Transverse colon (tissue), 4 donors: ENCODE data around the gene SOHLH1. TPM values are rescaled to one million over a fixed set of nuclear protein-coding genes. Genes with fewer than 3 reads are reported as not detected.

ENCODE experiments used
- DNase-seq: peaks from one replicate; pipeline ENCODE4 v3.0.0-alpha.2; 2019
- H3K27ac ChIP-seq, 4 donors: fragments of 200-600 bp; sonication (generic); 2 replicates each; pipeline ENCODE4 v1.5.1; 2016 to 2018; ENCODE audit warnings: inconsistent platforms in 4 of 4
- H3K27me3 ChIP-seq: fragments of 200-600 bp; sonication (generic); 2 replicates; pipeline ENCODE4 v1.5.1; 2017; ENCODE audit warnings: inconsistent platforms
- H3K36me3 ChIP-seq, 4 donors: fragments of 200-600 bp; sonication (generic); 2 replicates each; pipeline ENCODE4 v1.5.1; 2017 to 2019; ENCODE audit warnings: inconsistent platforms in 4 of 4
- H3K4me1 ChIP-seq, 4 donors: fragments of 200-600 bp; sonication (generic); 2 replicates each; pipeline ENCODE4 v1.5.1; 2017 to 2020; ENCODE audit warnings: inconsistent platforms in 4 of 4
- H3K4me3 ChIP-seq, 4 donors: fragments of 200-600 bp; sonication (generic); 1 replicate in 1 of 4; 2 replicates in 3 of 4; pipeline versions ENCODE4 v1.5.1 to v1.6.1; 2017 to 2019; ENCODE audit warnings: inconsistent platforms in 4 of 4
- H3K9me3 ChIP-seq, 2 donors: fragments of 200-600 bp; sonication (generic); 2 replicates each; pipeline ENCODE4 v1.5.1; 2017 to 2019; ENCODE audit warnings: inconsistent platforms in 2 of 2
- EP300 ChIP-seq: sonication (generic); formaldehyde crosslinking; IDR thresholded peaks from one replicate; pipeline ENCODE4 v1.6.1; 2017; ENCODE audit warnings: antibody characterized with exemption, low read depth
- POLR2A ChIP-seq: fragments of 450-650 bp; IDR thresholded peaks from one replicate; pipeline ENCODE4 v1.6.1; 2016; ENCODE audit warnings: antibody characterized with exemption, mild to moderate bottlenecking, moderate library complexity
- POLR2AphosphoS5 ChIP-seq, 3 donors: sonication (generic); formaldehyde crosslinking; IDR thresholded peaks; one replicate each; pipeline ENCODE4 v1.6.1; 2016; ENCODE audit warnings: antibody characterized with exemption in 3 of 3
- WGBS, 2 donors: methylation state at CpG; one replicate each; pipeline ENCODE4 v1.1.5; 2018; ENCODE audit warnings: low coverage in 1 of 2; 5-methylcytosine and 5-hydroxymethylcytosine counted together
- in situ Hi-C, 4 donors: fragments of 200-750 bp; cut with MboI; loops; one replicate each; pipeline versions ENCODE4 v1.15.0 to v1.15.1; 2017; ENCODE audit warnings: low sequenced_read_pairs in 3 of 4, low pct_ligation_motif_present in 1 of 4, low pct_unique_long_range_greater_than_20kb in 1 of 4
- intact Hi-C: fragments of 100-400 bp; cut with DNase I; formaldehyde crosslinking; loops from one replicate; pipeline ENCODE4 v1.15.1; 2023; ENCODE audit warnings: low total_unique reads
- total RNA-seq, 4 donors: library from RNA; depleted of rRNA; stranded (reverse); fragments of >200 nt; gene quantifications; one replicate each; pipeline ENCODE4 v1.1.0, GENCODE V29; 2016
- TF ChIP-seq, protein P1 (sequence below), 5 experiments: fragments of 200-600 bp in 3 of 5; fragments of 450-650 bp in 2 of 5; sonication (generic) in 3 of 5; IDR thresholded peaks; 1 replicate in 2 of 5; 2 replicates in 3 of 5; pipeline ENCODE4 v1.5.1; 2016 to 2017; ENCODE audit warnings: antibody characterized with exemption in 5 of 5, inconsistent platforms in 3 of 5, mild to moderate bottlenecking in 2 of 5, moderate library complexity in 1 of 5

SOHLH1 gene
- total RNA-seq, 4 donors from 2014 or later, result not detected

DNA sequence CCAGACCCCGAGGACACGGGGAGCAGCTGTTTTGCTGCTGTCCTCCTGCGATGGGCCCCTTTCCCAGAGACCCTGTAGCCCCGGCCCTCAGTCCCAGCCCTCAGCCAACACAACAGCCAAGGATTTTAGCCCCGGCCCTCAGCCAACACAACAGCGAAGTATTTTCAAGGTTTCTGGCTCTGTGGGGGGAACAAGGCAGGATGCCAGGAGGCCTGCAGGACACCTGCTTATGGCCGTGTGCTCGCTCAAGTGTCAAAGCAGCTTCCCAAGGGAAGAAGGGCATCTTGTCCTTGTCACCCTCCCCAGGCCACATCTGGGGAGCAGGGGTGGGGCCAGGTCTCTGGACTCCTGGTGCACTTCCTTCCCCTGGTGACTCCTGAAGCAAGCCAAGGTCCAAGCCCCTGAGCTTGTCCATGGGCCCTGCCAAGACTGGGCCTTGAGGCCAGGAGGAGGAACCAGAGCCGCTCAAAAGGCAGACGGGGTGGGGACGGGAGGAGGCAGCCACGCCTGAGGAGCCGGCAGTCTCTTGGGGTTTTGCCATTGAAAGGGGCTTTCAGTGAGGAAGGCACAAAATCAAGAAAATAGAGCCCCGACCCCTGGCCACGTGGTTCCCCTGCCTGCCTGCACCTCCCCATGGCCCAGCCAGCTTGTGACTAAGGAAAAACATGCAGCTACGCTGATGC, 13.5 kb upstream of the SOHLH1 start:
- intact Hi-C loops (no loop called here), in situ Hi-C loops (no loop called here)
- H3K27me3 ChIP-seq, result peaks cover 56% of the 10 kb centered on the region
- TF ChIP-seq, protein P1, sequence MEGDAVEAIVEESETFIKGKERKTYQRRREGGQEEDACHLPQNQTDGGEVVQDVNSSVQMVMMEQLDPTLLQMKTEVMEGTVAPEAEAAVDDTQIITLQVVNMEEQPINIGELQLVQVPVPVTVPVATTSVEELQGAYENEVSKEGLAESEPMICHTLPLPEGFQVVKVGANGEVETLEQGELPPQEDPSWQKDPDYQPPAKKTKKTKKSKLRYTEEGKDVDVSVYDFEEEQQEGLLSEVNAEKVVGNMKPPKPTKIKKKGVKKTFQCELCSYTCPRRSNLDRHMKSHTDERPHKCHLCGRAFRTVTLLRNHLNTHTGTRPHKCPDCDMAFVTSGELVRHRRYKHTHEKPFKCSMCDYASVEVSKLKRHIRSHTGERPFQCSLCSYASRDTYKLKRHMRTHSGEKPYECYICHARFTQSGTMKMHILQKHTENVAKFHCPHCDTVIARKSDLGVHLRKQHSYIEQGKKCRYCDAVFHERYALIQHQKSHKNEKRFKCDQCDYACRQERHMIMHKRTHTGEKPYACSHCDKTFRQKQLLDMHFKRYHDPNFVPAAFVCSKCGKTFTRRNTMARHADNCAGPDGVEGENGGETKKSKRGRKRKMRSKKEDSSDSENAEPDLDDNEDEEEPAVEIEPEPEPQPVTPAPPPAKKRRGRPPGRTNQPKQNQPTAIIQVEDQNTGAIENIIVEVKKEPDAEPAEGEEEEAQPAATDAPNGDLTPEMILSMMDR (IDR thresholded peaks at IDR 0.05), result no peak
- TF ChIP-seq EP300, result no peak
- TF ChIP-seq POLR2A, result no peak
- no peak for TF ChIP-seq POLR2AphosphoS5 (IDR thresholded peaks at IDR 0.05)
- no peaks in the 10 kb centered on the region for H3K4me1 ChIP-seq
- 40% methylated on average over 16 of the region's 16 CpGs; no CpG with 5 or more reads in 1 of the 2 donors for WGBS, 2 donors
- H3K9me3 ChIP-seq, result no peaks in the 10 kb centered on the region
- H3K4me3 ChIP-seq, result no peak overlapping the region
- H3K36me3 ChIP-seq, result no peaks in the 10 kb centered on the region
- DNase-seq, result no peak
- H3K27ac ChIP-seq, result no peak overlapping the region

DNA sequence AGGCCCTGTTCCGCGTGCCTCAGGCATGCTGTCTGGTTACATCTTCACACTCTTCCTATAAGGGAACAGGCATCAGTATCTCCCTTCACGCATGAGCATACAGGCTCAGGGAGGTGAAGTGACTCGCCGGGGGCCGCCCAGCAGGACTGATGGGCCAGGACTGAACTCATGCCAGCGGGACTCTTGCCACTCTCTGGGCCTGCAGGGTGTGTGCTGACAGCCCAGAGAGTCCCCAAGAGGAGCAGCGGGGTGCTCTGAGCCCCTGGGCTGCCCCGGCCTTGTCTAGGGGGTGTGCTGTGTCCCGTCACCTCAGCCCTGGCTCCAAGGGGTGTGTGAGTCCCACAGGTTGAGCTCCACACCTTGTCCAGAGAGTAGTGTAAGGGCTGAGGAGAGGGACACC, 12.6 kb upstream of the SOHLH1 start:
- Histone ChIP-seq H3K9me3 (no peaks in the 10 kb centered on the region), H3K4me3 (no peak overlapping the region), H3K27me3 (peaks cover 53% of the 10 kb centered on the region), H3K27ac (no peak overlapping the region), H3K36me3 (no peaks in the 10 kb centered on the region), H3K4me1 (no peaks in the 10 kb centered on the region)
- intact Hi-C loops, result no loop called here
- 79% methylated on average over 10 of the region's 10 CpGs; no CpG with 5 or more reads in 1 of the 2 donors for WGBS, 2 donors
- no peak for DNase-seq
- in situ Hi-C loops, result no loop called here
- TF ChIP-seq EP300 (no peak), POLR2A (no peak), POLR2AphosphoS5 (IDR thresholded peaks at IDR 0.05) (no peak)
- TF ChIP-seq, protein P1 (IDR thresholded peaks at IDR 0.05), result no peak

GRCh38 chr9:135711391-135711790, 12.1 kb upstream of the SOHLH1 start:
- Histone ChIP-seq H3K9me3 (no peaks in the 10 kb centered on the region), H3K4me1 (no peaks in the 10 kb centered on the region), H3K4me3 (no peak overlapping the region), H3K36me3 (no peaks in the 10 kb centered on the region), H3K27me3 (peaks cover 53% of the 10 kb centered on the region), H3K27ac (no peak overlapping the region)
- intact Hi-C loops (no loop called here), in situ Hi-C loops (no loop called here)
- 75% methylated on average over 12 of the region's 12 CpGs; no CpG with 5 or more reads in 1 of the 2 donors for WGBS, 2 donors
- TF ChIP-seq EP300 (no peak), POLR2AphosphoS5 (IDR thresholded peaks at IDR 0.05) (no peak), POLR2A (no peak)
- TF ChIP-seq, protein P1 (IDR thresholded peaks at IDR 0.05), result no peak
- DNase-seq, result no peak

- Histone ChIP-seq H3K9me3 (no peaks in the 10 kb centered on the region), H3K4me3 (no peak overlapping the region), H3K4me1 (no peaks in the 10 kb centered on the region), H3K27me3 (peaks cover 48% of the 10 kb centered on the region), H3K36me3 (no peaks in the 10 kb centered on the region), H3K27ac (no peak overlapping the region)
- intact Hi-C loops (no loop called here), in situ Hi-C loops (no loop called here)
- WGBS, 2 donors, result 78 to 83% methylated on average over 4 of the region's 4 CpGs
- no peak for TF ChIP-seq POLR2A
- TF ChIP-seq, protein P1 (IDR thresholded peaks at IDR 0.05), result no peak
- no peak for TF ChIP-seq EP300
- DNase-seq, result no peak
Measured at GRCh38 chr9:135708164-135708563, 8.9 kb upstream of the SOHLH1 start.
